LNCAP (cell line): Measurements from ENCODE around the gene LSS.

Source experiments
- CTCF ChIP-seq: fragments of 450-650 bp; IDR thresholded peaks from 2 replicates; pipeline ENCODE4 v1.5.1; 2017; ENCODE audit warnings: mild to moderate bottlenecking

The LSS gene

GRCh38 chr21:46188226-46189212 lies 40.1 kb downstream of the LSS start:
- no peak for TF ChIP-seq CTCF

- TF ChIP-seq CTCF: no peak
Observed at GRCh38 chr21:46187814-46188213, 40.8 kb downstream of the LSS start.

- no peak for TF ChIP-seq CTCF
Observed at GRCh38 chr21:46187261-46187660, 41.3 kb downstream of the LSS start.

GRCh38 chr21:46185716-46186115 lies 42.9 kb downstream of the LSS start:
- no peak for TF ChIP-seq CTCF

- no peak for TF ChIP-seq CTCF
Observed at GRCh38 chr21:46184625-46185555, 43.7 kb downstream of the LSS start.

DNA sequence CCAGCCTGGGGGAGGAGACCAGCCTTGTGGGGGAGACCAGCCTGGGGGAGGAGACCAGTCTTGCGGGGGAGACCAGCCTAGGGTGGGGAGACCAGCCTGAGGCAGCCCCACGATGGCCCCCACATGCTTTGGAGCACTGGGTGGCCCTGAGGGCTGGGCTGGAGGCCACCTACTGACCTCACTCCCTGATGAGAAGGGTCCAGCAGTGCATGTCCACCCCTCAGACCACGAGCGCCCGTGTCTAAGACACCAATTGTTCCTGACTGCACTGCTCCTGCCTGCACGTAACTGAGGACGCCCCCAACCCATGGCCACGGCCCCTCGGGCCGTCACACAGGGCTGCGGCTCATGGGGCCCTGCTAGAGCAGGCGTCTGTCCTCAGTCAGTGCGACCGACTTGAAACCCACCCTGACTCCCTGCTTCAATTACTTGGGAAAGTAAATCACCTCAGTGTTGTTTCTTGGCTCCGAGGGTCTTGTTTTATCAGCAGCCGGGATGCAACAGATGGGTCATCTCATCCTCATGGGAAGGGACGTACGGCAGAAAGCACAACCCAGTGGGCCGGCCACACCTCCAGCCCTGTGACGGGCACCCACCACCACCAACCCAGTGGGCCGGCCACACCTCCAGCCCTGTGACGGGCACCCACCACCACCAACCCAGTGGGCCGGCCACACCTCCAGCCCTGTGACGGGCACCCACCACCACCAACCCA lies 44.5 kb downstream of the LSS start, which contains the start of gene SPATC1L:
SPATC1L (minus strand) TSS at position 550 of the 715 bp plus-strand sequence. CDS start 1,643 bp downstream, outside the sequence.
- no peak for TF ChIP-seq CTCF
